Measurements from ENCODE around the gene RGS7. TPM values are rescaled to one million over a fixed set of nuclear protein-coding genes. Genes with fewer than 3 reads are reported as not detected.

Gene RGS7
- total and polyA plus RNA-seq, 2 of the 8 experiments (the other 6 are each of a cell fraction or from before 2014, with no cell fraction given) = 1.6 to 3.0 TPM

DNA sequence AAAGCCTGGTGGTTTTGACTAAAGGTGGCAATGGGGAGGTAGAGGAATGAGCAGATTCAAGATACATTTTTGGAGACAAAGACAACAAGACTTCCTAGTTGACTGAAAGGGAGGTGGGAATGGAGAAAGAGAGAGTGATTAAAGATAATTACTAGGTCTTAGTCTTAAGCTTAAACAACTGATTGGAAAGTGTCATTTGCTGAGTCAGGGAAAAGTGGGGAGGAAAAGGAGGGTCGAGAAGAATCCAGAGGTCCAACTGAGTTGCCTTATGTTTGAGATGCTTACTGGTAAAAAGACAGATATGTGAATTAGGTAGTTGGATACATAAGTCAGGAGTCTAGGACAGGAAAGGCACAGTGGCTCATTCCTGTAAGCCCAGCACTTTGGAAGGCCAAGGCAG lies 179.3 kb downstream of the RGS7 start:
- POLR2A ChIA-PET (ENCODE audit: partially characterized antibody) = no interaction called here
- Histone ChIP-seq H3K23me2 (ENCODE audit: low read depth, low read length) (no peaks in the 10 kb centered on the region; the same call in 1 of the 2 replicates), H3K9ac (replicated peaks in 1 of 4; ENCODE audit: extremely low read depth in 1 of 4, low read depth in 3 of 4, low read length in 3 of 4) (no peak overlapping the region), H2BK120ac (replicated peaks; ENCODE audit: low read depth, low read length) (no peak overlapping the region), H2BK12ac (ENCODE audit: low read depth, low read length) (no peak overlapping the region), H2BK15ac (ENCODE audit: low read length) (no peak overlapping the region), H3K27ac (ENCODE audit: low read depth, low read length) (no peak overlapping the region), H3K14ac (ENCODE audit: insufficient read length) (no peak overlapping the region), H3K4me3 (ENCODE audit: extremely low read depth in 1 of 4, insufficient read depth in 2 of 4, low read depth in 3 of 4, low read length in 4 of 4) (no peak overlapping the region), H3K18ac (ENCODE audit: extremely low read depth, low read length) (no peak overlapping the region), H3K56ac (replicated peaks; ENCODE audit: insufficient read length, low read depth, low read length) (no peak overlapping the region), H3K23ac (ENCODE audit: insufficient read length) (no peak overlapping the region), H3K79me2 (ENCODE audit: control insufficient read depth in 1 of 2, insufficient read depth in 2 of 2, low read length in 2 of 2) (no peaks in the 10 kb centered on the region), H4K5ac (ENCODE audit: insufficient read length, low read depth, low read length) (no peak overlapping the region), H2BK20ac (ENCODE audit: low read length) (no peak overlapping the region), H3K4me2 (ENCODE audit: insufficient read depth in 1 of 2, low read depth in 2 of 2, low read length in 2 of 2) (no peak overlapping the region), H2AK5ac (ENCODE audit: low read depth, low read length) (no peak overlapping the region), H3K27me3 (replicated peaks in 1 of 4; ENCODE audit: control insufficient read depth in 3 of 4, extremely low read depth in 1 of 4, insufficient read depth in 3 of 4, low read length in 3 of 4) (no peaks in the 10 kb centered on the region), H4K20me1 (replicated peaks in 1 of 2; ENCODE audit: control insufficient read depth in 1 of 2, insufficient read depth in 2 of 2, low read length in 2 of 2) (no peaks in the 10 kb centered on the region), H2AFZ (ENCODE audit: low read length) (no peak overlapping the region), H3K36me3 (ENCODE audit: control insufficient read depth in 2 of 4, insufficient read depth in 4 of 4, low read length in 3 of 4) (no peaks in the 10 kb centered on the region), H4K8ac (ENCODE audit: extremely low read depth, insufficient read depth, low read length) (no peak overlapping the region), H3K4ac (replicated peaks; ENCODE audit: insufficient read length, low read depth, low read length) (no peak overlapping the region), H3K9me3 (ENCODE audit: insufficient read depth in 2 of 2, low read depth in 1 of 2, low read length in 1 of 2) (no peaks in the 10 kb centered on the region), H2BK5ac (ENCODE audit: low read depth, low read length) (no peak overlapping the region), H3K4me1 (replicated peaks in 1 of 4; ENCODE audit: control insufficient read depth in 3 of 4, insufficient read depth in 4 of 4, low read length in 3 of 4) (no peaks in the 10 kb centered on the region), H4K91ac (replicated peaks; ENCODE audit: insufficient read length, low read length) (no peak overlapping the region), H3K79me1 (ENCODE audit: low read depth, low read length) (no peaks in the 10 kb centered on the region)
- CTCF ChIA-PET (ENCODE audit: partially characterized antibody) = no interaction called here
- TF ChIP-seq SIX5 (IDR thresholded peaks at IDR 0.05; ENCODE audit: low read depth, low read length) (no peak), MAFK (IDR thresholded peaks at IDR 0.05; ENCODE audit: low read depth, low read length) (peak; percentile 61)
- FAIRE-seq (no peak), DNase-seq (ENCODE audit: low read depth in 1 of 2, low spot score in 2 of 2) (no peak)
- 79% methylated on average over 1 of the region's 1 CpG; no CpG with 5 or more reads in 1 of the 2 experiments for WGBS, 2 experiments (ENCODE audit: extremely low coverage in 1 of 2, insufficient coverage in 1 of 2, insufficient read length in 1 of 2, insufficient replicate concordance in 2 of 2, low coverage in 1 of 2, low lambda C conversion rate in 2 of 2, missing lambda C conversion rate in 1 of 2)
